HG02840 (cell line): ENCODE results near the gene ST8SIA4.
A peak's percentile ranks its signal among the peaks of the same experiment; 100 is the strongest.

Source experiments
- ATAC-seq: cut with Tn5 transposase; IDR thresholded peaks from one replicate; pipeline ENCODE4 v1.9.1; 2021; ENCODE audit warnings: mild to moderate bottlenecking, moderate library complexity, moderate number of reproducible peaks; ENCODE audit not compliant: unreplicated experiment, low FRiP score

Gene ST8SIA4

GRCh38 chr5:100872408-100873190, 30.5 kb downstream of the ST8SIA4 start:
- peak; percentile 50 for ATAC-seq

DNA sequence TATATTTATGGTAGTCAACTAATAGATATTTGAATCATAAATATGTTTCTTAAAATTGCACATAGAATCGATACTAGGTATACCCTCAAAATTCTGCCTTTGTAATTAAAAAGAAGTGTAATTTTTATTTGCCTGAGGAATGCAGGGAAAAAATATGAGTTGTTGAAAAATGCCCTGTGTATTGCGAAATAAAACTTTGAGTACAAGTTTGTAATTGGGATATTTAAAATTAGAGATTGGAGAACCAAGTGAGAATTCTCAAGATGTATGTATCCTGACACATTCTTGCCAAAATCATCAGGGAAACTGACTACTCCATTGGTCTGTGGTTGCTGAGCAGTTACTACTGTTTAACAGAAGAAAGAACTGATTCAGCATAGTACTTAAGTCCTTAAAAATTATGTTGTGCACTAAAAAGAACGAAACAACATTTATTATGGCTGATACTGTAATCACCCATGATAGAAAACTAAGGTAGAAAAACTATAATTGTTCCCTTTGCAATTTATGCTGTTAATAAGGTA, 36.0 kb downstream of the ST8SIA4 start:
- ATAC-seq: no peak

DNA sequence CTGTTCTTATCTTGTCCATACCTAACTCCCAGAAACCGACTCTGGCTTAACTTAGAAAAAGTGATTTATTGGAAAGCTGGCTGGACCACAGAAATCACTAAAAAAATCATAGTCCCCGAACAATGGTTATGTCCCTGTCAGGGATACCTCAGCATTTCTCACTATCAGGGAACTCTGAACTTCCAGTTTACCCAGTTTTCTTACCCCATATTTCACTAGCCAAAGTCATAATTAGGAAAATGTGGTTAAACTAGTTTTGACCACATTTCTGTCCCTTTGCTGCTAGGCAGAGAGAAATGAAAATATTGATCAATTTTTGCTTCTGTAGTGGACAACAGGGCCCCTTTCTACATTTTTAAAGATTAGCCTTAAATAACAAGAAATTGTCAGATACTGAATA, 38.2 kb downstream of the ST8SIA4 start:
- ATAC-seq: no peak

DNA sequence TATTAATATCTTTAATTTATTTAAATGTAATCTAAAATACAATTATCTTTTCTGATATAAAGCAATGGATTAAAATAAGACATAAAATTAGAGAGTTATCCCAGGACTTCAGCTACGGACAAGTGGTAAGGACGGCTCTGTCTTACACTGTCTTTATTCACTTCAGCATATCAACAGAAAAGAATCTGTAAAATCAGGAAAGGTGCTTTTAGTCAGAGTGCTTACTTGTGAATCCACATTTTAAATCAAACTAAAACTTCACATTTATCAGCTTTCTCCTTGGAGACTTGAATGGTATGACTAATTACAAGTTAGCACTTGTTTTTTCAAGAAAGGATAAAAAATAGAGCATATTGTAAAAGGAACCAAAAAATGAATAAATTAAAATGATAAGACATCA, 39.3 kb downstream of the ST8SIA4 start:
- ATAC-seq: no peak

- ATAC-seq: no peak
Observed at GRCh38 chr5:100861148-100861547, 41.9 kb downstream of the ST8SIA4 start.

- no peak for ATAC-seq
Observed at GRCh38 chr5:100860407-100860806, 42.7 kb downstream of the ST8SIA4 start.

- no peak for ATAC-seq
Observed at GRCh38 chr5:100858987-100859545, 44.0 kb downstream of the ST8SIA4 start.

- ATAC-seq: no peak
Observed at GRCh38 chr5:100856462-100856861, 46.6 kb downstream of the ST8SIA4 start.

DNA sequence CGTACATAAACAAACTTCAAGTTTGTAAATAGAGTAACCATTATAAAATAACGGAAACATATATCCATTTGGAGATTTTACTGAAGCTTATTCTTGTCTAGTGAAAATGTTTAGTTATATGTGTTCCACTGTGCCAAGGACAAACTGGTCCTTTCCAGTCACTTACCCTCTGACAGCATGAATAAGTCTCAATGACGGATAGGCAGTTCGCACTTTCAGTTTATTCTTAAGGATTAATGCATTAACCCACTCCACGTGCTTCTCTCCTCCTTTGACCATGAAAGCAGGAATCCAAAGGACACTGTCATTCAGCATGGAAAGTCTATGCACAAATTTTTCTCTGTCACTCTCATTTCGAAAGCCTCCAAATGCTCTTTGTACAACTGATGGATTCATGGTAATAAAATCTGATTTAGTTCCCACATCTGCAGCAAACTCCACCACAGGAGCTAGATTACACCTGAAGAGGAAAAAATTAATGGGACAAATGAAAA, 47.1 kb downstream of the ST8SIA4 start:
- ATAC-seq: no peak

GRCh38 chr5:100855295-100855694, 47.8 kb downstream of the ST8SIA4 start:
- ATAC-seq: no peak

DNA sequence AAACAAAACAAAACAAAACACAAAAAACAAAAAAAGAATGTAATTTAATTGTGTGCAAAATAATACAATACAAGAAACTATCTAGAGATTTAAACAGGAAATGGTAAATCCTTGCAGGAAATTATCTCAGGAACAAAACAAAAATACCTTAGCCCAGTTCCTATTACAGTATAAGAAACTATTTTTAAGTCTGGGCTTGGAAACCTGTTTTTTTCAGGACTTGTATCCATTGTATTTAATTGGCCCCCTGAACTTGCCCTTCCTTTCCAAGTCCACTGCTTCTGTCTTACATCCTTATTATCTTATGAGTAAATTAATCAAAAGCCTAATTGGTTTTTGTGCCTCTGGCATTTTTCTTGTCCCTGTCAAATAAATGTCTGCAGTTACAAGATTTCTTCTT, 48.5 kb downstream of the ST8SIA4 start:
- ATAC-seq: no peak

GRCh38 chr5:100853582-100853981, 49.5 kb downstream of the ST8SIA4 start:
- no peak for ATAC-seq

DNA sequence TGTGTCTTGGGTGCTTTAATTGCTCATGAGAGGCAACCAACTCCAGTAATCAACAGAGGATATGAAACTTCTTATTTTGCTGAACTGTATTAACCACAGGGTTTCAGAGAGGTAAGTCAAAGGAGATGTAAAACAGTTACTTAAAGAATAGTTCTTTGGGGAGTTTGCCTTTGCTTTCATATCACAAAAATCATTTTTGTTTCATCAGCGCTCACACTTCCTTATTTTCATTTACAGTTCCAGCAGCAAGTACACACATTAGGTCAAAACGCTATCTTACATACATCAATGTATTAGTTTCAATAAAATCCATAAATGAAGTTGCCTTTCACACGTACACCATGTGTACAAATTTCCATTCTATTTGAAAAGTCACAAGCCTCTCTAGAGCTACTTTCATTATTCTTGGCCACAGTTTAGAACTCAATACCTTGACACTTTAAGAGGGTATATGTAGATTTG, 50.1 kb downstream of the ST8SIA4 start:
- peak; percentile 95 for ATAC-seq

DNA sequence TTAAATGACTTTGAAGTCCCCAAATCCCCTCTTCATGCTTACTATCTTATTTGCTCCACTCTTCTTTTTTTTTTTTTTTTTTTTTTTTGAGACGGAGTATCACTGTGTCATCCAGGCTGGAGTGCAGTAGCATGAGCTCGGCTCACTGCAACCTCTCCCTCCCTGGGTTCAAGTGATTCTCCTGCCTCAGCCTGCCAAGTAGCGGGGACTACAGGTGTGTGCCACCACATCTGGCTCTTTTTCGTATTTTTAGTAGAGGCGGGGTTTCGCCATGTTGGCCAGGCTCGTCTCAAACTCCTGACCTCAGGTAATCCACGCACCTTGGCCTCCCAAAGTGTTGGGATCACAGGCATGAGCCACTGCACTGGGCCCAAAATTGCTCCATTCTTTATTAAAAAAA, 51.0 kb downstream of the ST8SIA4 start:
- no peak for ATAC-seq

DNA sequence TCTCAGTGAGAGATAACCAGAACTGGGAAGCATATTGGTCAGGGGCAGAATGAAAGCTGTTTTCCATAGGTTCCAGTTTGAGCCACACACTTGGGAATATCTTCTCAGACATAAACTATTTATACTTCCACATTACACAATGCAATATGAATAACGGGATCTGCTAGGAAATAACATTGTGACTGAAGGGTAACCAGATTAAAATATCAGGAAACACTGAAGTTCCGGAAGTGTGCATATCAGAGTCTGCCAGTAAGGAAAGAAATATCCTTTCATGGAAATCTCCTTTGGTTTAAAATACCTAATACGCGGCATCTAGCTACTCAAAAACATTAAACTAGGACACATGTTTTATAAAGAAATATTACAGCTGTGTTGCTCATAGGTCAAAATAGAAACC, 56.3 kb downstream of the ST8SIA4 start:
- no peak for ATAC-seq

DNA sequence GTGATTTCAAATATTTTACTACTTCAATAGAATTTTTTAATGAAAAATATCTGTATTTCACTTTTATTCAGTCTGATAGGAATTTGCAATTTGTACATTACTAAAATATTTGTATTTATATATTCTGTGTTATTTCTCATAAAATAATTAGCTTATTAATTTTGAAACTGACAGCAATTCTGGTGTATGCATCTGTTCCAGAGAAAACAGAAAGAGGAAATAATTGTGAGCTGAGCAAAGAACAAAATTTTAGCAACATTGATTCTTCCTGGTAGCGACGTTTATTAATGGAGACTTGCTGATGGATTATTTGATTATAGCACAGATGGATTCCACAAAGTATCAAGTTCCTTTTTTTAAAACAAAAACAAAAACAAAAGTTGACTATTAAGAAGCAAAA, 61.0 kb downstream of the ST8SIA4 start:
- no peak for ATAC-seq

- no peak for ATAC-seq
Observed at GRCh38 chr5:100841358-100842076, 61.6 kb downstream of the ST8SIA4 start.

DNA sequence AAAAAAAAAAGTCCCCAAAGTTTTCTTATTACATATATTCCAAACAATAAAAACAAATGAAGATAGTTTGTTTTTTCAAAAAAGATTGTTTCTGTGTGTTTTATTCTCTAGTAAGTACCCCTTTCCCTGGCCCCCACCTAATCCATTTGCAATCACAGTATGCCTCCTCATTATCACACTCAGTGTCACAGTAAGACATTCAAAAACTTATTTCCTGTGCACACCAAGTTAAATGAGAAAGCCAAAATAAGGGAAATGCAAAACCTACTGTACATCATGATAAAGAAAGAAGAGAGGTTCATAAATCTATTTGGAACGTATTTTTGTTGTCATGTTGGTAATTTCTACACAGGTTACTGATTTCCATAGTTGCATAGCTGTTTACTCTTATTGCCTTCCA, 62.3 kb downstream of the ST8SIA4 start:
- no peak for ATAC-seq

- ATAC-seq: peak; percentile 83
Observed at GRCh38 chr5:100840370-100840769, 62.7 kb downstream of the ST8SIA4 start.

GRCh38 chr5:100838048-100838473, 65.0 kb downstream of the ST8SIA4 start:
- no peak for ATAC-seq

DNA sequence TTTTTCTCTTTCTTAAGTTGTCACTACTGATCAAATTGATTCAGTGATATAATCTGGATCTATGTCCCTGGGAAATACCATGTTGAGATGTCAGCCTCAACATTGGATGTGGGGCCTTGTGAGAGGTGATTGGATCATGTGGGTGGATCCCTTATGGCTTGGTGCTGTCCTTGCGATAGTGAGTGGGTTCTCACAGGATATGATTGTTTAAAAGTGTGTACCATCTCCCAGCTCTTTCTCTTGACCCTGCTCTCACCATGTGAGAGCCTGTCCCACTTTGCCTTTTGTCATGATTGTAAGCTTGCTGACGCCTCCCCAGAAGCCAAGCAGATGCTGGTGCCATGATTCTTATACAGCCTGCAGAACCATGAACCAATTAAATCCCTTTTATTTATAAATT, 68.6 kb downstream of the ST8SIA4 start:
- ATAC-seq: no peak
